Adrenal gland (tissue), 12 donors: ENCODE results near the gene SPAG16. TPM values are rescaled to one million over a fixed set of nuclear protein-coding genes. Genes with fewer than 3 reads are reported as not detected.

ENCODE experiments used
- DNase-seq, 7 donors: peaks; one replicate each; pipeline ENCODE4 v3.0.0-alpha.2; 2019 to 2020
- H3K27ac ChIP-seq, 5 donors: fragments of 200-600 bp; sonication (generic) in 4 of 5; 1 replicate in 3 of 5; 2 replicates in 2 of 5; pipeline versions ENCODE4 v1.5.1 to v1.8.0; 2016 to 2020; ENCODE audit warnings: mild to moderate bottlenecking in 1 of 5
- H3K27me3 ChIP-seq: fragments of 200-600 bp; 2 replicates; pipeline ENCODE4 v1.8.0; 2021
- H3K36me3 ChIP-seq, 2 donors: fragments of 200-600 bp; replicated peaks in 1 of 2; 1 replicate in 1 of 2; 2 replicates in 1 of 2; pipeline versions ENCODE4 v1.5.1 to v1.8.0; 2018 to 2022
- H3K4me1 ChIP-seq, 2 donors: fragments of 200-600 bp; replicated peaks in 1 of 2; 1 replicate in 1 of 2; 2 replicates in 1 of 2; pipeline versions ENCODE4 v1.5.1 to v1.8.0; 2018 to 2021
- H3K4me3 ChIP-seq, 4 donors: fragments of 200-600 bp; sonication (generic) in 3 of 4; one replicate each; pipeline ENCODE4 v1.5.1; 2016 to 2018
- H3K9me3 ChIP-seq, 3 donors: fragments of 200-600 bp; sonication (generic) in 1 of 3; replicated peaks in 1 of 3; 1 replicate in 2 of 3; 2 replicates in 1 of 3; pipeline versions ENCODE4 v1.5.1 to v1.8.0; 2016 to 2021
- CTCF ChIP-seq, 6 experiments: fragments of 450-650 bp in 4 of 6; fragments of 200-600 bp in 2 of 6; sonication (generic) in 1 of 6; IDR thresholded peaks; 1 replicate in 5 of 6; 2 replicates in 1 of 6; pipeline versions ENCODE4 v1.5.1 to v1.8.0; 2016 to 2021; ENCODE audit warnings: antibody characterized with exemption in 6 of 6, mild to moderate bottlenecking in 2 of 6, moderate library complexity in 1 of 6
- POLR2A ChIP-seq, 2 donors: fragments of 450-650 bp; IDR thresholded peaks; one replicate each; pipeline ENCODE4 v1.6.1; 2017; ENCODE audit warnings: antibody characterized with exemption in 2 of 2, mild to moderate bottlenecking in 2 of 2, moderate library complexity in 1 of 2
- WGBS, 4 donors: extraction: QIAGEN DNeasy Blood & Tissue Kit in 2 of 4; methylation state at CpG; one replicate each; pipeline versions ENCODE4 v1.1.5 to v1.1.7; 2013 to 2017; 5-methylcytosine and 5-hydroxymethylcytosine counted together
- intact Hi-C, 2 donors: fragments of 100-400 bp; cut with DNase I; formaldehyde crosslinking; loops; one replicate each; pipeline versions ENCODE4 v1.14.1 to v1.15.0; 2022 to 2023
- polyA plus RNA-seq, 3 donors: library from polyadenylated mRNA; stranded (reverse); fragments of 200-250 nt in 2 of 3; fragments of 350-450 nt in 1 of 3; fragmentation: Illumina TruSeq in 1 of 3; extraction: RNeasy Lipid Tissue Mini Kit (QIAGEN cat#74804) in 1 of 3; gene quantifications; one replicate each; pipeline ENCODE4 v1.2.3, GENCODE V29; 2013 to 2014
- total RNA-seq, 9 donors: library from RNA; depleted of rRNA in 4 of 9; stranded (reverse); fragments of >200 nt in 4 of 9; fragments of 120-200 nt in 1 of 9; fragmentation: NEBNext Ultra II Directional in 1 of 9; extraction: Animal tissue kit (Norgen Biotek cat#: 25700) in 1 of 9; gene quantifications; one replicate each; pipeline versions ENCODE4 v1.1.0 to v1.2.4, GENCODE V29; 2013 to 2023
- donor health status: healthy with polysubstance abuse.
- donor health status: Bipolar disorder and iron deficiency.
- donor health status: DM: yes; HTN: yes; CAD: no.
- donor health status: DM: no; HTN: no; CAD: no.
- donor health status: DM: no; HTN: no; CAD: no.
- donor health status: DM: yes; HTN: yes; CAD: no.

The SPAG16 gene
- total and polyA plus RNA-seq, 12 donors: 12.4 to 45.3 (median 21.8) TPM

GRCh38 chr2:213885485-213885884, 601.2 kb downstream of the SPAG16 start:
- Histone ChIP-seq H3K27ac (no peak overlapping the region), H3K27me3 (no peaks in the 10 kb centered on the region), H3K4me3 (no peak overlapping the region), H3K36me3 (no peaks in the 10 kb centered on the region), H3K9me3 (no peaks in the 10 kb centered on the region), H3K4me1 (no peaks in the 10 kb centered on the region)
- WGBS, 4 donors: 58 to 65% (median 61%) methylated on average over 3 of the region's 3 CpGs
- intact Hi-C loops: no loop called here
- no peak for DNase-seq
- no peak for TF ChIP-seq CTCF (IDR thresholded peaks at IDR 0.05)
- TF ChIP-seq POLR2A (IDR thresholded peaks at IDR 0.05): no peak

- intact Hi-C loops: no loop called here
- Histone ChIP-seq H3K4me3 (no peak overlapping the region), H3K4me1 (no peaks in the 10 kb centered on the region), H3K27me3 (no peaks in the 10 kb centered on the region), H3K27ac (no peak overlapping the region), H3K9me3 (no peaks in the 10 kb centered on the region), H3K36me3 (no peaks in the 10 kb centered on the region)
- WGBS, 4 donors: 0% methylated on average over 1 of the region's 1 CpG
- TF ChIP-seq POLR2A (IDR thresholded peaks at IDR 0.05) (no peak), CTCF (IDR thresholded peaks at IDR 0.05) (no peak)
- no peak for DNase-seq
Observed at GRCh38 chr2:213914510-213914909, 630.2 kb downstream of the SPAG16 start.

- H3K9me3 ChIP-seq: no peaks in the 10 kb centered on the region
- H3K4me3 ChIP-seq: no peak overlapping the region
- H3K27ac ChIP-seq: no peak overlapping the region
- no peak for DNase-seq
- intact Hi-C loops: no loop called here
- no peak for TF ChIP-seq POLR2A (IDR thresholded peaks at IDR 0.05)
- TF ChIP-seq CTCF (IDR thresholded peaks at IDR 0.05): no peak
- 59 to 84% (median 72%) methylated on average over 3 of the region's 3 CpGs for WGBS, 4 donors
- no peaks in the 10 kb centered on the region for H3K36me3 ChIP-seq
- no peaks in the 10 kb centered on the region for H3K4me1 ChIP-seq
- no peaks in the 10 kb centered on the region for H3K27me3 ChIP-seq
Observed at GRCh38 chr2:213920014-213920413, 635.8 kb downstream of the SPAG16 start.

GRCh38 chr2:213923543-213923942, 639.3 kb downstream of the SPAG16 start:
- intact Hi-C loops: no loop called here
- H3K36me3 ChIP-seq: no peaks in the 10 kb centered on the region
- H3K4me3 ChIP-seq: no peak overlapping the region
- 68 to 86% (median 74%) methylated on average over 3 of the region's 3 CpGs for WGBS, 4 donors
- no peak for DNase-seq
- no peaks in the 10 kb centered on the region for H3K4me1 ChIP-seq
- H3K9me3 ChIP-seq: no peaks in the 10 kb centered on the region
- TF ChIP-seq POLR2A (IDR thresholded peaks at IDR 0.05): no peak
- TF ChIP-seq CTCF (IDR thresholded peaks at IDR 0.05): no peak
- no peak overlapping the region for H3K27ac ChIP-seq
- no peaks in the 10 kb centered on the region for H3K27me3 ChIP-seq
